Neural cell (in vitro differentiated cells): ENCODE data around the gene ABHD11. TPM values are rescaled to one million over a fixed set of nuclear protein-coding genes. Genes with fewer than 3 reads are reported as not detected.

Experiments used
- H2AFZ ChIP-seq: fragments of 200-600, 300-800 bp; sonication (generic), shearing (Covaris generic); 2 replicates; pipeline ENCODE4 v1.6.0; 2014; ENCODE audit warnings: low read depth, mild to moderate bottlenecking, antibody characterized with exemption, low read length, moderate library complexity
- H3F3A ChIP-seq: fragments of 200-600 bp; shearing (Covaris generic); 2 replicates; pipeline ENCODE4 v1.6.1; 2016; ENCODE audit warnings: mild to moderate bottlenecking, moderate library complexity, mixed read lengths, antibody characterized with exemption, low read length; ENCODE audit not compliant: insufficient read depth, poor library complexity, severe bottlenecking
- H3K27ac ChIP-seq: fragments of 200-600, 300-800 bp; sonication (generic), shearing (Covaris generic); 2 replicates; pipeline ENCODE4 v1.5.1; 2014; ENCODE audit warnings: mild to moderate bottlenecking, low read length, moderate library complexity
- H3K27me3 ChIP-seq: fragments of 300-800, 200-600 bp; sonication (generic), shearing (Covaris generic); 2 replicates; pipeline ENCODE4 v1.6.0; 2014; ENCODE audit warnings: mild to moderate bottlenecking, low read depth, low read length, moderate library complexity; ENCODE audit not compliant: insufficient read depth
- H3K36me3 ChIP-seq: fragments of 300-800, 200-600 bp; sonication (generic), shearing (Covaris generic); 2 replicates; pipeline ENCODE4 v1.5.1; 2014; ENCODE audit warnings: mild to moderate bottlenecking, antibody characterized with exemption, low read length, moderate library complexity; ENCODE audit not compliant: insufficient read depth
- H3K4me2 ChIP-seq: fragments of 300-800, 200-600 bp; sonication (generic), shearing (Covaris generic); 2 replicates; pipeline ENCODE4 v1.6.0; 2014; ENCODE audit warnings: mild to moderate bottlenecking, low read length
- H3K4me3 ChIP-seq: fragments of 300-800, 200-600 bp; sonication (generic), shearing (Covaris generic); 2 replicates; pipeline ENCODE4 v1.5.1; 2014; ENCODE audit warnings: mild to moderate bottlenecking, low read length, moderate library complexity
- H3K79me2 ChIP-seq: fragments of 200-600 bp; shearing (Covaris generic); replicated peaks from 2 replicates; pipeline ENCODE4 v1.6.0; 2014; ENCODE audit warnings: mild to moderate bottlenecking, low read length, moderate library complexity; ENCODE audit not compliant: insufficient read depth
- H3K9ac ChIP-seq: fragments of 300-800, 200-600 bp; sonication (generic), shearing (Covaris generic); 2 replicates; pipeline ENCODE4 v1.6.1; 2016; ENCODE audit warnings: mild to moderate bottlenecking, low read length, mixed read lengths
- H3K9me2 ChIP-seq: fragments of 200-600 bp; shearing (Covaris generic); 2 replicates; pipeline ENCODE4 v1.6.1; 2016; ENCODE audit warnings: mild to moderate bottlenecking, low read length, mixed read lengths; ENCODE audit not compliant: insufficient read depth
- H3K9me3 ChIP-seq: fragments of 200-600, 300-800 bp; sonication (generic), shearing (Covaris generic); 2 replicates; pipeline ENCODE4 v1.6.1; 2016; ENCODE audit warnings: mild to moderate bottlenecking, mixed run types, low read length, moderate library complexity, mixed read lengths
- H4K20me1 ChIP-seq: fragments of 200-600 bp; shearing (Covaris generic); 2 replicates; pipeline ENCODE4 v1.6.1; 2016; ENCODE audit warnings: mild to moderate bottlenecking, mixed run types; ENCODE audit not compliant: insufficient read depth
- EP300 ChIP-seq: fragments of 450-650 bp; conservative IDR thresholded peaks from 2 replicates; pipeline ENCODE4 v1.6.1; 2014; ENCODE audit warnings: antibody characterized with exemption, mild to moderate bottlenecking, moderate library complexity; ENCODE audit not compliant: poor library complexity, severe bottlenecking
- EZH2 ChIP-seq: fragments of 200-600, 300-800 bp; shearing (Covaris generic), sonication (generic); IDR thresholded peaks from 2 replicates; pipeline ENCODE4 v1.6.1; 2014; ENCODE audit warnings: antibody characterized with exemption, low read length, borderline replicate concordance, mild to moderate bottlenecking; ENCODE audit not compliant: insufficient read depth, poor library complexity, severe bottlenecking
- MXI1 ChIP-seq: fragments of 450-650 bp; conservative IDR thresholded peaks from 2 replicates; pipeline ENCODE4 v1.6.1; 2014; ENCODE audit warnings: antibody characterized with exemption, mild to moderate bottlenecking; ENCODE audit not compliant: poor library complexity, severe bottlenecking
- POLR2AphosphoS5 ChIP-seq: IDR thresholded peaks from 2 replicates; pipeline ENCODE4 v1.6.1; 2012
- RAD21 ChIP-seq: fragments of 450-650 bp; conservative IDR thresholded peaks from 2 replicates; pipeline ENCODE4 v1.6.1; 2014; ENCODE audit warnings: antibody characterized with exemption, mild to moderate bottlenecking, moderate library complexity
- SMC3 ChIP-seq: fragments of 450-650 bp; conservative IDR thresholded peaks from 2 replicates; pipeline ENCODE4 v1.6.1; 2014; ENCODE audit warnings: antibody characterized with exemption, mild to moderate bottlenecking, moderate library complexity; ENCODE audit not compliant: poor library complexity
- TAF1 ChIP-seq: IDR thresholded peaks from 2 replicates; pipeline ENCODE4 v1.6.1; 2012; ENCODE audit warnings: low read depth
- polyA plus RNA-seq: library from polyadenylated mRNA; depleted of rRNA; stranded (reverse); fragments of >200 nt; gene quantifications from 2 replicates; pipeline ENCODE4 v1.2.3, GENCODE V29; 2014
- TF ChIP-seq, protein P1 (sequence below): IDR thresholded peaks from 2 replicates; pipeline ENCODE4 v1.6.1; 2012; ENCODE audit warnings: borderline replicate concordance
- TF ChIP-seq, protein P2 (sequence below): fragments of 450-650 bp; IDR thresholded peaks from 2 replicates; pipeline ENCODE4 v1.5.1; 2014; ENCODE audit warnings: antibody characterized with exemption, mild to moderate bottlenecking, moderate library complexity; ENCODE audit not compliant: poor library complexity, severe bottlenecking

Gene ABHD11
- polyA plus RNA-seq, 1 donor from 2014 or later = 26.0 TPM

DNA sequence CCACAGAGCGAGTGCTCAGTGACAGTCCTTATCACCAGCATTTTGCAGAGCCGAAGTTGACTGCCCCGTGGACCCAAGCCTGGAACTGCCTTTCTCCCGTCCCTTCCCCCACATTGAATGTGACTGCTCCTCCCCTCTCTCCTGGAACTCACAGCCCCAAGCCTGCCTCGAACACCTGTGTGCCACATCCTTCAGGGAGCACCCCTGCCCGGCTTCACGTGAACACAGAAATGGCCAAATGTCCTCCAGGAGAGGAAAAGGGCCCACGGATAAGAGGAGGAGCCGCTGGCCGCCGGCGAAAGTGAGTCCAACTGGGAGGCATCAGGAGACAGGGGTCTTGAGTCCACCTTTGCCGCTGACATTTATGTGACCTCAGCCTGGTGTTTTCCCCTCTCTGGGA is 35.4 kb downstream of the ABHD11 start:
- H2AFZ ChIP-seq = no peak overlapping the region
- H3K79me2 ChIP-seq = no peaks in the 10 kb centered on the region
- H3K4me2 ChIP-seq = no peak overlapping the region
- H3K27me3 ChIP-seq = no peaks in the 10 kb centered on the region
- TF ChIP-seq, protein P1, sequence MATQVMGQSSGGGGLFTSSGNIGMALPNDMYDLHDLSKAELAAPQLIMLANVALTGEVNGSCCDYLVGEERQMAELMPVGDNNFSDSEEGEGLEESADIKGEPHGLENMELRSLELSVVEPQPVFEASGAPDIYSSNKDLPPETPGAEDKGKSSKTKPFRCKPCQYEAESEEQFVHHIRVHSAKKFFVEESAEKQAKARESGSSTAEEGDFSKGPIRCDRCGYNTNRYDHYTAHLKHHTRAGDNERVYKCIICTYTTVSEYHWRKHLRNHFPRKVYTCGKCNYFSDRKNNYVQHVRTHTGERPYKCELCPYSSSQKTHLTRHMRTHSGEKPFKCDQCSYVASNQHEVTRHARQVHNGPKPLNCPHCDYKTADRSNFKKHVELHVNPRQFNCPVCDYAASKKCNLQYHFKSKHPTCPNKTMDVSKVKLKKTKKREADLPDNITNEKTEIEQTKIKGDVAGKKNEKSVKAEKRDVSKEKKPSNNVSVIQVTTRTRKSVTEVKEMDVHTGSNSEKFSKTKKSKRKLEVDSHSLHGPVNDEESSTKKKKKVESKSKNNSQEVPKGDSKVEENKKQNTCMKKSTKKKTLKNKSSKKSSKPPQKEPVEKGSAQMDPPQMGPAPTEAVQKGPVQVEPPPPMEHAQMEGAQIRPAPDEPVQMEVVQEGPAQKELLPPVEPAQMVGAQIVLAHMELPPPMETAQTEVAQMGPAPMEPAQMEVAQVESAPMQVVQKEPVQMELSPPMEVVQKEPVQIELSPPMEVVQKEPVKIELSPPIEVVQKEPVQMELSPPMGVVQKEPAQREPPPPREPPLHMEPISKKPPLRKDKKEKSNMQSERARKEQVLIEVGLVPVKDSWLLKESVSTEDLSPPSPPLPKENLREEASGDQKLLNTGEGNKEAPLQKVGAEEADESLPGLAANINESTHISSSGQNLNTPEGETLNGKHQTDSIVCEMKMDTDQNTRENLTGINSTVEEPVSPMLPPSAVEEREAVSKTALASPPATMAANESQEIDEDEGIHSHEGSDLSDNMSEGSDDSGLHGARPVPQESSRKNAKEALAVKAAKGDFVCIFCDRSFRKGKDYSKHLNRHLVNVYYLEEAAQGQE = no peak
- TF ChIP-seq POLR2AphosphoS5 (no peak), EP300 (no peak), MXI1 (no peak), RAD21 (no peak), TAF1 (no peak)
- TF ChIP-seq, protein P2, sequence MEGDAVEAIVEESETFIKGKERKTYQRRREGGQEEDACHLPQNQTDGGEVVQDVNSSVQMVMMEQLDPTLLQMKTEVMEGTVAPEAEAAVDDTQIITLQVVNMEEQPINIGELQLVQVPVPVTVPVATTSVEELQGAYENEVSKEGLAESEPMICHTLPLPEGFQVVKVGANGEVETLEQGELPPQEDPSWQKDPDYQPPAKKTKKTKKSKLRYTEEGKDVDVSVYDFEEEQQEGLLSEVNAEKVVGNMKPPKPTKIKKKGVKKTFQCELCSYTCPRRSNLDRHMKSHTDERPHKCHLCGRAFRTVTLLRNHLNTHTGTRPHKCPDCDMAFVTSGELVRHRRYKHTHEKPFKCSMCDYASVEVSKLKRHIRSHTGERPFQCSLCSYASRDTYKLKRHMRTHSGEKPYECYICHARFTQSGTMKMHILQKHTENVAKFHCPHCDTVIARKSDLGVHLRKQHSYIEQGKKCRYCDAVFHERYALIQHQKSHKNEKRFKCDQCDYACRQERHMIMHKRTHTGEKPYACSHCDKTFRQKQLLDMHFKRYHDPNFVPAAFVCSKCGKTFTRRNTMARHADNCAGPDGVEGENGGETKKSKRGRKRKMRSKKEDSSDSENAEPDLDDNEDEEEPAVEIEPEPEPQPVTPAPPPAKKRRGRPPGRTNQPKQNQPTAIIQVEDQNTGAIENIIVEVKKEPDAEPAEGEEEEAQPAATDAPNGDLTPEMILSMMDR = no peak
- H3F3A ChIP-seq = no peaks in the 10 kb centered on the region
- H3K36me3 ChIP-seq = no peaks in the 10 kb centered on the region
- no peak overlapping the region for H3K9ac ChIP-seq
- H3K27ac ChIP-seq = no peak overlapping the region
- no peak overlapping the region for H3K4me3 ChIP-seq
- H3K9me3 ChIP-seq = no peaks in the 10 kb centered on the region
- no peaks in the 10 kb centered on the region for H4K20me1 ChIP-seq
- no peaks in the 10 kb centered on the region for H3K9me2 ChIP-seq

DNA sequence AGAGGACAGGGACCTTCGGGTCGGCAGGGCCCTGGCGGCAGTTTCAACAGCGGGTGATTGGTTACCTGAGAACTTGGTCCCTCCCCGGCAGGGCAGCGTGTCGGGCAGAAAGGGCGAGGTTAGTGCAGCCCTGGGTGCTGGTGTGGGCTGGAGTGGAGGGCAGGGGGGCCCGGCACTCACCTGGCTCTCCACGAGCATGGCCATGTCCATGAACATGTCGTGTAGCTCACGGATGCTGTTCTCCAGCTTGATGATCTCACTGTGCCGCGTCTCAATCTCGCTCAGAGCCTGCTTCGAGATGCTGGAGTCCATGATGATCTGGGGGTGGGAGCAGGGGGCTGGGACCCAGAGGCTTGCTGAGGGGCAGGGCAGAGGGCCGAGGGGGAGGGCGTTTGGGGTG is 35.9 kb downstream of the ABHD11 start:
- Histone ChIP-seq H3K9ac (no peak overlapping the region), H3K4me3 (no peak overlapping the region), H3K4me2 (no peak overlapping the region), H3K27me3 (no peaks in the 10 kb centered on the region), H3F3A (no peaks in the 10 kb centered on the region), H3K9me2 (no peaks in the 10 kb centered on the region), H2AFZ (no peak overlapping the region), H3K79me2 (no peaks in the 10 kb centered on the region), H4K20me1 (no peaks in the 10 kb centered on the region), H3K27ac (no peak overlapping the region), H3K9me3 (no peaks in the 10 kb centered on the region), H3K36me3 (no peaks in the 10 kb centered on the region)
- no peak for TF ChIP-seq TAF1
- TF ChIP-seq POLR2AphosphoS5 = no peak
- TF ChIP-seq SMC3 = no peak
- no peak for TF ChIP-seq RAD21
- no peak for TF ChIP-seq MXI1
- TF ChIP-seq, protein P2 = no peak
- TF ChIP-seq, protein P1 = no peak
- TF ChIP-seq EZH2 = no peak
- no peak for TF ChIP-seq EP300
